GM18868 (cell line): ENCODE measurements around the gene FBXO21.
A peak's percentile ranks its signal among the peaks of the same experiment; 100 is the strongest.
"Not testable (repeated sequence)": the region's sequence is repeated elsewhere in the genome, so short reads cannot be mapped to it uniquely, and the experiment has no call there.

Experiments used
- ATAC-seq: cut with Tn5 transposase; IDR thresholded peaks from one replicate; pipeline ENCODE4 v1.9.1; 2021; ENCODE audit warnings: mild to moderate bottlenecking, moderate library complexity; ENCODE audit not compliant: unreplicated experiment

Gene FBXO21

GRCh38 chr12:117109943-117110635, 80.2 kb downstream of the FBXO21 start:
- no peak for ATAC-seq

- ATAC-seq = no peak
Observed at GRCh38 chr12:117105902-117106301, 84.4 kb downstream of the FBXO21 start.

- ATAC-seq = not testable (repeated sequence)
Observed at GRCh38 chr12:117104003-117104402, 86.3 kb downstream of the FBXO21 start.

DNA sequence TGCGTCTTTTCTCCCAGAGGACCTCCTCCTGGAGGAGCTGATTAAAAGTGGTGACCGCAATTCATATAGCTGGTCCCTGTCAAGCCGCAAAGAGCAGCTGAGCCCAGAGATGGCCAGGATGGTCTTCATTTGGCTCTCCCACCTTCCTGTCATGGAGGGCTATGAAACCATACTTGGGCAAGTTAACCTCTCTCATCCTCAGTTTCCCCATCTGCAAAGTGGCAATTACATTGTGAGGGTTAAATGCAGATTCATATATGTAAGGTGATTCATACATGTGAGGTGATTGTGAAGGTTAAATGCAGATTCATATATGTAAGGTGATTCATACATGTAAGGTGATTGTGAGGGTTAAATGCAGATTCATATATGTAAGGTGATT, 87.5 kb downstream of the FBXO21 start:
- ATAC-seq = no peak

GRCh38 chr12:117101953-117102799, 88.1 kb downstream of the FBXO21 start:
- ATAC-seq = no peak

- no peak for ATAC-seq
Observed at GRCh38 chr12:117100851-117101673, 89.2 kb downstream of the FBXO21 start.

- no peak for ATAC-seq
Observed at GRCh38 chr12:117100251-117100650, 90.0 kb downstream of the FBXO21 start.

GRCh38 chr12:117098361-117099217, 91.7 kb downstream of the FBXO21 start:
- ATAC-seq = peak; percentile 37

DNA sequence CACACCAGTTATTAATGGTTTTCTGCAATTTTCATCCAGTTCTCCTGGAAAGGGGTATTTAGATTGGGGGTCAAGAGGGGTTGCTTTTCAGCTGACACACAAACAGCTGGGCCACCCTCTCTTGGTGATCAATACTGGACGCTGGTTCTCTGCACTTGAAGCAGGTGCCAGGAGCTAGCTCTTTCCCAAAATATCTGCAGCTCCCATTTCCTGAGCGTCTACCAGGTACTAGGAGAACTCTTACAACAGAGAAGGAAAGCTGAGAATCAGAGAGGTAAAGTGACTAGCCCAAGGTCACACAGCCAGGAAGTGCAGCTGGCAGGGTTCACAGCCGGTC, 92.3 kb downstream of the FBXO21 start:
- no peak for ATAC-seq

GRCh38 chr12:117097159-117097558, 93.1 kb downstream of the FBXO21 start:
- no peak for ATAC-seq

GRCh38 chr12:117096501-117097042, 93.7 kb downstream of the FBXO21 start:
- ATAC-seq = no peak

GRCh38 chr12:117095191-117095590, 95.1 kb downstream of the FBXO21 start:
- ATAC-seq = not testable (repeated sequence)

DNA sequence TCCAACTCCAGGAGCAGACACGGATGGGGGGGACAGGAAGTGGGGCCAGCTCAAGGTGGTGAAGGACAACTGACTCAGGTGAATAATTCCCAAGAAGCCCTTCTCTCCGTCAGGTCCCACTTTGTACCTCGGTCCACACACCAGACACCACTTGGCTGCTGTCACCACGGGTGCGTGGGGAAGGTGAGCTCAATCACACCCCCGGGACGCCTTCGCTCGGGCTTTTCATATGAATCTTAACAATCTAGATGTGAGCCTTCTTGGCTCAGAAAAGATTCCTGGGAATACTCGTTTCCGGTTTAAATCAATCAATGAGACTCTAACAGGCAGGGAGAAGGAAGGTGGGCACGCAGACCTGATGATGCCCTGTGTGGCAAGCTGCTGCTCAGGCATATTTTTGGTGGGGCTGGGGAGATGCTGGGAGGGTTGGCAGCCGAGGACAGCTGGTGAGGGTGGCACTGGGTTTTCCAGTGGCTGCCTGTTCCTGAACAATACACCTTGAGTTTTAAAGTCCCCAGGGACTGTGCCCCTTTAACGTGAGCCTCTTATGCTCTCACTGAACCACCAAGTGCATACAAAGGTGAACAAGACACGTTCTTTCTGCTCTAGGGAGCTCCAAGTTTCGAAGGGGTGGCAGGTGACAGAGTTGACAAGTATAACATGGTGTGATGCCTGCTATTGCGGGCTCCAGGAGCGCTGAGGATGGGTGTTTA, 96.2 kb downstream of the FBXO21 start:
- ATAC-seq = no peak

DNA sequence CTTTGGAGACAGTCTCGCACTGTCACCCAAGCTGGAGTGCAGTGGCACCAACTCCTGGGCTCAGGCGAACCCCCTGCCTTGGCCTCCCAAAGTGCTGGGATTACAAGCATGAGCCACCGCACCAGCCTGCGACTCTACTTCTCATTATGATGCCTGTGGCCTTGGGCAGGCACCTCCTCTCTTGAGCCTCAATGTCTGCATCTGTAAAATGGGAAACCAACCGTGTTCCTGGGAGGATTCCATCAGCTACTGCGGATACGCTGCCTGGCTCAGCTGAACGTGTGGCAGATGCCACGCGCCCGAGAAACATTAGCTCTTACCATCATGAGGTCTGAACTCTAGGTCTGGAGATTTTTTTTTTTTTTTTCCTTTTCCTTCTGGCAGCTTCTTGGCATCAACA, 96.8 kb downstream of the FBXO21 start:
- ATAC-seq = no peak

- ATAC-seq = no peak
Observed at GRCh38 chr12:117092886-117093285, 97.4 kb downstream of the FBXO21 start.

- no peak for ATAC-seq
Observed at GRCh38 chr12:117092511-117092780, 97.8 kb downstream of the FBXO21 start.
